Adrenal gland (tissue), 5 donors: ENCODE data around the gene MRPL44.

Source experiments
- CTCF ChIP-seq, 6 experiments: fragments of 450-650 bp in 4 of 6; fragments of 200-600 bp in 2 of 6; sonication (generic) in 1 of 6; IDR thresholded peaks; 1 replicate in 5 of 6; 2 replicates in 1 of 6; pipeline versions ENCODE4 v1.5.1 to v1.8.0; 2016 to 2021; ENCODE audit warnings: antibody characterized with exemption in 6 of 6, mild to moderate bottlenecking in 2 of 6, moderate library complexity in 1 of 6
- POLR2A ChIP-seq, 2 donors: fragments of 450-650 bp; IDR thresholded peaks; one replicate each; pipeline ENCODE4 v1.6.1; 2017; ENCODE audit warnings: antibody characterized with exemption in 2 of 2, mild to moderate bottlenecking in 2 of 2, moderate library complexity in 1 of 2
- donor health status: DM: no; HTN: no; CAD: no.

GRCh38 chr2:224009605-224010315 is 52.5 kb downstream of the MRPL44 start:
- TF ChIP-seq CTCF (IDR thresholded peaks at IDR 0.05) = no peak
- TF ChIP-seq POLR2A (IDR thresholded peaks at IDR 0.05) = no peak
